HCEC 1CT (cell line): ENCODE results near the gene SERF2.
A peak's percentile ranks its signal among the peaks of the same experiment; 100 is the strongest.

ENCODE experiments used
- DNase-seq: peaks from one replicate; pipeline ENCODE4 v3.0.0-alpha.2; 2017

Gene SERF2

DNA sequence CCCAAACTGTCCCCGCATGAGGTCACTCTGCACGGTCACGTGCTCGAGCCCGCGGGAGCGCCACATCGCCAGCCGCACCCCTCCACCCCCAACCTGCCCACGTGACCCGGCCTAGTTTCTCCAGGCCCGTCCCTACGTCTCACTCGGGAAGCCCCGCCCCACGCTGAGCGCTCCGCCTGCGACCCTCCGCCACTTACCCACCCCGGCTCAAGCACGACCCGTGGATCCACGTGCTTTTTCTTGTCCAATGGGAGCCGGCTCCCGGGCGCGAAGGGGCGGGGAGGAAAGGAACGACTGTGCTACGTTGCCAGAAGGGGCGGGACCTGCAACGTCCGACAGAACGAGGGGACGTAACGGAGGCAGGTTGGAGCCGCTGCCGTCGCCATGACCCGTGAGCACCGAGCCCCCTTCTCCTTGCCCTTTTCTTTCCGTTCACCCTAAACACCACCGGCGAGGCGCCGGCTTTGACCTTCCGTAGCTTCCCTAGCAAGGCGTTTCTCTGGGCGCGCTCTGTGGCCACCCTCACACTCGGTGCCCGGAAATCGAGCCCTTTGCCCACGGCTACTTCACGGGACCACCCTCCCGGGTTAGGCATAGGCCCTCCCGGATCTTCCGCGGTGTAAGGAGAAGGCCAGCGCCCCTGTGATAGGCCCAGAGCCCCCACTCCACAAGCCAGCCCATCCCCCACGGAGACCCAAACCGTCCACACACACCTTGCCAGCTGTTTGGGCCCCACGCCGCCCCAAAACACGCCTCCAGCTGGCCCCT lies at the start of gene SERF2:
Gene SERF2, plus strand, starts transcription at position 328 of the 768 bp plus-strand sequence. Its CDS starts 57 bp downstream, at position 385.
- DNase-seq: peak; percentile 99

DNA sequence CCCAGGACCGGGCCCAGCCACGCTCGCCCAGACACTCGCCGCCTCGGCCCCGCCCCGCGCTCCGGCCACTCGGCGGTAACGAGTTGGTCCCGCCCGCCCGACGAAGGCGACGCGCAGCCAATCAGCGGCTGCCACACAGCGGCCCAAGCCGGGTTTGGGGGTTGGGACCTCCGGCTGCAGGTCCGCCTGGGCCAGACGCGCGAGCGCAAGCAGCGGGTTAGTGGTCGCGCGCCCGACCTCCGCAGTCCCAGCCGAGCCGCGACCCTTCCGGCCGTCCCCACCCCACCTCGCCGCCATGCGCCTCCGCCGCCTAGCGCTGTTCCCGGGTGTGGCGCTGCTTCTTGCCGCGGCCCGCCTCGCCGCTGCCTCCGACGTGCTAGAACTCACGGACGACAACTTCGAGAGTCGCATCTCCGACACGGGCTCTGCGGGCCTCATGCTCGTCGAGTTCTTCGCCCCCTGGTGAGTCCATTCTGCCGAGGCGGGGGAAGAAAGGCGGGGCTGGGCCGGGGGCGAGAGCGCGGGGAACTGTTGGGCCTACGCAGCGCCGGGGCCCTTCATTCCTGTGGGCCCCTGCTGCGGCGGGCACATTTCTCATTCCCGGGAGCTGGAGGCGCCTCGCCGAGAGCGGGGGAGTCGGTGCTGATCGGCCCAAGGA lies 45.7 kb upstream of the SERF2 start, which contains the start of gene PDIA3:
Gene PDIA3, plus strand, starts transcription at position 194 of the 658 bp plus-strand sequence. Its CDS starts 102 bp downstream, at position 296.
- peak; percentile 84 for DNase-seq

DNA sequence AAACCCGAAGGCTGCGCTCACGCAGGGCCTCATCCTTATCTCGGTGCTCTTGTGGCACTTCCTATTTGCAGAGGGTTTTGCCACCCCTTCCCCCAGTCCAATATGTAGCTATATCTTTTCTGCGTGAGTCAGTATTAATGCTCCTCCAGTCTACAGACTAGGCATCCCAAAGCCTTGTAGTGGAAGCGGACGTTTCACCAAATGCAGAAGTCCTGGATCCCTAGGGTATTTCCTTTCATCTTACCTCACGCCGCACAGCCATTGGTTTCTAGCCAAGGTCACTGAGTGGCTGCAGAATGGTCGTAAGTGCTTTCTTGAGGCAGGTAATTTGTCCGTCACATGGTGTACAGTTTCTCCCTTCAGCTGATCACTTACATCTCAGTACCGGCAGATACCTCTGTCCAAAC lies 45.2 kb upstream of the SERF2 start:
- DNase-seq: peak; percentile 27

DNA sequence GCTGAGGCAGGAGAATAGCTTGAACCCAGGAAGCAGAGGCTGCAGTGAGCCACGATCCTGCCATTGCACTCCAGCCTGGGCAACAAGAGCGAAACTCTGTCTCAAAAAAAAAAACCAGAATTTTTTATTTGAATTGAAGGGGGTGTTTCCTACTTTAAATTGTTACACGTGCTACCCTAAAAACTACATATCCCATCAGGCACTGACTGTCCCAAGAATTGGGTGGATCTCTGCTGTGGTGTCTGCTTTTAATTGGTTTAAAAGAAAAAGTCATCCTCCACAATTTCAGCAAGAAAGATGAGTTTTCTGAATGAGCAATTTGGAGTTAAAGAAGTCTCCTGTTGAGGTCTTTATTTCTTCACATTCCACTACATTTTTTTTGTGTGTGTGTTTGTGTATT lies 43.7 kb upstream of the SERF2 start:
- peak; percentile 26 for DNase-seq

DNA sequence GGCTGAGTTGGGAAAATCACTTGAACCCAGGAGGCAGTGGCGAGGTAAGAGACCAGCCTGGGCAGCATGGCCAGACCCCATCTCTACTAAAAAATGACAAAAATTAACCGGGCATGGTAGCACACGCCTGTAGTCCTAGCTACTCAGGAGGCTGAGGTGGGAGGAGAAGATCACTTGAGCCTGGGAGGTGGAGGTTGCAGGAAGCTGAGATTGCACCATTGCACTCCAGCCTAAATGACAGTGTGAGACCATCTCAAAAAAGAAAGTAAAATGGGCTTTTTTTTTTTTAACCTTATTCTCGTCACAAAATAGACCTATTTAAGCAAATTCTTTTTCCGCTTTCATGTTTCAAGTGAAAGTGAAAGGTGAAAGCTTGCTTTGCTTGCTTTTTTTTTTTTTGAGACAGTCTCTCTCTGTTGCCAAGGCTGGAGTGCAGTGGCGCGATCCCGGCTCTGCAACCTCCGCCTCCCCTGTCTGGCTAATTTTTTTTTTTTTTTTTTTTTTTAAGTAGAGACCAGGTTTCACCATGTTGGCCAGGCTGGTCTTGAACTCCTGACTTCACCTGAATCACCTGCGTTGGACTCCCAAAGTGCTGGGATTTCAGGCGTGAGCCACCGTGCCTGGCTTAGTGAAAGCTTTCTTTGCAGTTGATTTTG lies 42.3 kb upstream of the SERF2 start:
- DNase-seq: no peak

DNA sequence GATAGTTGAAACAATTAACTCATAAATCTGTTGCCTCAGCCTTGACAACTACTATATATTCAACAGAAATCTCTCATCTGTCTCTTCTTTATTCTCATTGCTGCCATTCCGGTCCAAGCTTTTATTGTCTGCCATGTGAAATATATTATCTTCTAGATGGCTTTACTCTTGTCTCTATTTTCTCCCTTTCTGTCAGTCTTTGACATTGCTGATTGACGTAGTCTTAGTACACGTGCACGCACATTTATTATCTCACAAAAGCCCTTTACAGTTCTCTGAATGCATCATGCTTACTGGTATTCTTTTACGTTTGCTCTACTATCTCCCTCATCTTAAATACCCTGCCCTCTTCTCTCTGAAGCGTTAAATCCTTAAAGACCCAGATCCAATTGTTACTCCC lies 40.2 kb upstream of the SERF2 start:
- DNase-seq: no peak

DNA sequence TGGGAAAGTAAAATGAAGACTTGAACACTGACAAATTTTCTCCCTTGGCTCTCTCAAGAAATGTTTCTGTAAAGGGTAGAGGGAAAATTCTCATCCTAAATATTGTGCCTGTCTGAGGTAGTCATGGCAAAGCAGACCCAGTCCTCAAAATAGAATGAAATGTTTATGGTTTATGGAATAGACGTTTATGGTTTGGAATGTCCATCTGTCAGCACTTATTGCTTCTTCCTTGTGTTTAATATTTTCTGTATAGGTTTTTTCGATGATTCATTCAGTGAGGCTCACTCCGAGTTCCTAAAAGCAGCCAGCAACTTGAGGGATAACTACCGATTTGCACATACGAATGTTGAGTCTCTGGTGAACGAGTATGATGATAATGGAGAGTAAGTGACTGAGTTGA lies 29.3 kb upstream of the SERF2 start:
- peak; percentile 65 for DNase-seq

DNA sequence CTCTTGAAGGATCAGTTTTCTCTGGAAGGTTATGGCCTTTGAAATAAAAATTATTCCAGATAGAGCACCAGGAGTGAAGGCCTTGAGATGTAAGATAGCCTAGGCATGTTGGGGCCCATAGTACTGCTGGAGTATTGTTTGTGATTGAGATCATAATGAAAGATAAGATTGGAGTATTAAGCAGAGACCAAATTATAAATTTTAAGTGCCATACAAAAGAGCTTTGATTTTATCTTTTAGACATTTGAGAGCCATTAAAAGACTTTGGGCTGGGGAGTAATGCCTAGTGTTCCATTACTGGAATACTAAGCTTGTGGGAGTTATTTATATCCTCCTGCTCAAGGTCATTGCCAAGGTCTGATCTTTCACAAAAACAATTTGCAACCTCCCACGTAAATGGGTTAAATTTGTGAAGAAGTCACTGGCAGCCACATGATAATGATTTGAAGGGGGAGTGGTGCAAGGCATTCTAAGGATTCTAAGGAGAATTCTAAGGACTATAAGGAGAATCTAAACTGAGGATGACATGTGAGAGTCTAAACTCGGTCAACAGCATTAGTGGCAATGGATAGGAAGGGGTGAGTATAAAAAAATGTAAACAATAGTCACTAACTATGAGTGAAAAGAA lies 28.2 kb upstream of the SERF2 start:
- no peak for DNase-seq

DNA sequence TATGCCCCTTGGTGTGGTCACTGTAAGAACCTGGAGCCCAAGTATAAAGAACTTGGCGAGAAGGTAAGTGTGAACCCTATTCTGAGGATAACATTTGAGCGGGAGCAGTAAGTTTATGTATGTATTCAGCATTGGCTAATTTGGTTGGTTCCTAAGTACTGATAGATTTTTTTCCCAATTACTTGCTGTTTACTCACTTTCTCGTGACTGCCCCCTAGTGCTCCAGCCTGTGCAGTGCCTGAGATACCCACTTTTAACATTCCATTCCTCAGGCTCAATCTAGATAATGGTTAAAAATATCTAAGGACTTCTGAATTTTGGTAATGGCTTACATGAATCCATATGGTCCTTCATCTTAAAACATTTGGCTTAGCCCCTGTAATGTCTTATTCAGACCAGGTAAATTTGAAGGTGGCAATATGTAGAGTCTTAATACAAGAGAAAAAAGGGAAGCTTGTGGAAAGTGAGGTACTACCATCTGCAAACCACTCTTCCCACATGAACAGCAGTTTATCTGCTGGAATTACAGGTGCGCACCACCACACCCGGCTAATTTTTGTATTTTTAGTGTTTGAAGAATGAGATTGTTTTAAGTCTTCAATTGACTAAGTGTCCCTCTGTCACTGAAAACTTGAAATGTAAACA lies 22.4 kb upstream of the SERF2 start:
- peak; percentile 65 for DNase-seq

DNA sequence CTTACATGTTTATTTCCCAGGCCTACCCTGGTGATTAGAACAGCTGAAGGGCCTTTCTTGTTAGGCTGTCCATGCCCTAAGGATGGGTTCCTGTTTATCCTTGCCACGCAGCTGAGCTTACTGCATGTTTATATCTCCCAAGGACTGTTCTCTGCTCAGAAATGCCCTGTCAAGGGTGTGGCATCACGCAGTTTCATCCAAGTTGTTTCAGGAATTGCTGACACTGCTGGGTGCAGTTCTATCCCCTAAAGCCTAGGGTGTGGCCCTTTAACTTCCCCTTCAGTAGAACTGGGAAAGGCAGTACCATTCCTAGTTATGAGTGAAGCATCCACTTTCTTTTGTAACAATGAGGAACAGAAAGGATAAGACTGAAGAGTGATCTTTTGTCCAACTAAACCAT lies 20.3 kb upstream of the SERF2 start:
- DNase-seq: no peak

DNA sequence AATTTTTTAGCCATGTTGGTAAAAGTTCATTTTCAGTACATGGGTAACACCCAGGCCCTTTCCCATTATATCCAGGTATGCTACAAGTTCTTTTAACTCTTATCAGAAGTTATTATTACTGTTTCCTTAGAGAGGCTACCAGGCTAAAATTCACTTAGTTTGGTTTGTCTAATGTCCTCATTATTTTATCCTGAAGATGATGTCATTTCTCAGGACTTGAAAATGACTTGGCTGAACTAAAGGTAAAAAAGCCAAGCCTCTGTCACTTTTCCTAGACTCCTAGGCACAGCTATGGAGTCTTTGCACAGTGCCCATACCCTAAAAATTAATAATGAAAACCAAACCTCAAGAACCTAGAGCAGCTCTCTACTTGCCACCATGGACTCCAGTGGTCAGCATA lies 19.5 kb upstream of the SERF2 start:
- no peak for DNase-seq

DNA sequence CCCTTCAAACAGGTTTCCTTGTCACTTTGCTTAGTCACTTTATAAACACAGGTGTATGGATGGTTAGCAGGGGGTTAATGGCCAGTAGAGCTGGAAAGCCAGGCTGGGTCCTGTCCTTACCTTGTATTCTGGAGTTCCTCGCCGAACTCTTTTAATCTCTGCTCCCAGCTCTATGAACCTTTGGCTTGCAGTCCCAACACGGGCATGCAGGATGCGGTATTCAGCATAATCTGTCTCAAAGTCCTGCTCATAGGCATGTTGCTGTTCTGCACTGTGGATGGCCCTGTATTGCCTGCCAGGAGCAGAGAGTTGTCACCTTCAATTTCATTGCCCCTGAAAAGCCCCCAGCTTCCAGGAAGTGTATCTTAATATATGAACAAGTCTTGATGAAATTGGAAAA lies 18.1 kb upstream of the SERF2 start:
- no peak for DNase-seq

DNA sequence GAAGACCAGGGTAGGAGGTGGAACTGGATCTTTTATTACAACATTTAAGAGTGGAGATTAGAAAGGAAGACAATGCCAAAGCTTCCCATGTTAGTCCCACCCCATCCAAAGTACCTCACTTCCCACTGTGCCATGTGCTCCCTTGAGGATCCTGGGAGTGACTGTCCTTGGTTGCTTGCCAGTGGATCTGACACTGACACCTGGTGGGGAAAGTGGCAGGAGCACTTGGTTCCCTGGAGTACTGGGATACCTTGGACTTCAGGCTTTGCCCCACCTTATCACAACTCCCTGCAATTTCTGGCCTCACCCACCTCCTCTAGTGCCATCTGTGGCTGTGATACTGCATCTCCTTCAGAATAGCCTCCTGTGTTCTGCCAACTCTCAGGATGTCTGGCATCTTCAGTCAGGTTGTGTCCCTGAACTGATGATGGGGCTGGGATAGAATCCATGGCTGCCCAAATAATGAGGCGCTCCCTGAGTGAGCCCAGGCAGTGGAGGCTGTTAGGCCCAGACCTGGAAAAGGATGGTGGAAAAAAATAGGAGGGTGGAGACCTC lies 16.6 kb upstream of the SERF2 start:
- DNase-seq: peak; percentile 48

DNA sequence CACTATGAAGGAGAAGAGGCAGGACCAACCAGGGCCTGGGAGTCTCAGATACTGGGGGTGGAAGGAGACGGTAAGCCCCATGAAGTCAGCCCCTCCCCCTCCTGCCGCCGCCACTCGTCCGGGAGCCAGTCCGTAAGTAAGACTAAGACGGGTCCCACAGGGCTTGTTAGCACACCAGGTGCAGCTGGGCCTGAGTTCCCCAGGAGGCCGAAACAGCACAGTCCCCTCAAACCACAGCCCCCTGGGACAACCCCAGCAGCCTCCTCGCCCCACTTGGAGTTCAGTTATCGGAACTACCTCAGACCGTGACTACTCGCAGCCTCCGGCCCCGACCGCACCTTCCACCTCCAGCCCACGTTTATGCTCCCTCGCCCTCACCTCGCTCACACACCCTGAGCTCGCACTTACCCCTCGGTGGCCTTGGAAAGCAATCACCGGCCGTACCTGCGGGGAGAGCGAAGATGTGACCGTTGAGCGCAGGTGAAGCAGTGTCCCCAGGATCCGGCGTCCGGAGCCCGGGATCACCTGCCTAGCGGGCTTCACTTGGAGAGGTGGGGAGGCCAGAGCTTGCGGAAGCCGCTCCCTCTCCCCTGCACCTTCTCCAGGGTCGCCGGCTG lies 15.9 kb upstream of the SERF2 start:
- DNase-seq: no peak

DNA sequence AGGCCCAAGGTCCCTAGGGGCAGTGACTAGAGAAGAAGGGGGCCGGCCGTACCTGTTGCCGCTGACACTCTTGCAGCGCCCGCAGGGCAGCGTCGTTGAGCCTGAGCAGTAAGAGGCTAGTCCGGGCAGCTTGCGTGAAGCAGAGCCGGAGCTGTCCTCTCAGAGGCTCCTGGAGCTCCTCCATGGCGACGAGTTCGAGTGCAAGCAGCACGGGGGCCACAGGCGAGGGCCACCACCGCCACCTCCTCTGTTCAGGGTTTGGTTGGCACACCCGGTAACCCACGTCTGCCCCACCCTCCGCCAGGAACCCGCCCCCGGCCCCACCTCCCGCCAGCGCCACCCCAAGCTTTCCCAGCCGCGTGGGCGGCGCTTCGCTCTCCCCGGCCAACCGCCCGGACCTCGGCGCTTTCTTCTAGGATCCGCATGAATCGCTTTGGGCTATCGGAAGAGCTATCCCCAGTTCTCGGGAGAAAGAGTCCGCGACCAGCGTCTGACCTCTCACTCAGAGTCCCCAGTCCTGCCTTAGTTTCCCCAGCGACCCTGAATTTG lies 15.3 kb upstream of the SERF2 start, which contains the start of gene ELL3:
Gene ELL3, minus strand, starts transcription at position 249 of the 549 bp plus-strand sequence. Its CDS starts 65 bp downstream, at position 184.
- peak; percentile 69 for DNase-seq

DNA sequence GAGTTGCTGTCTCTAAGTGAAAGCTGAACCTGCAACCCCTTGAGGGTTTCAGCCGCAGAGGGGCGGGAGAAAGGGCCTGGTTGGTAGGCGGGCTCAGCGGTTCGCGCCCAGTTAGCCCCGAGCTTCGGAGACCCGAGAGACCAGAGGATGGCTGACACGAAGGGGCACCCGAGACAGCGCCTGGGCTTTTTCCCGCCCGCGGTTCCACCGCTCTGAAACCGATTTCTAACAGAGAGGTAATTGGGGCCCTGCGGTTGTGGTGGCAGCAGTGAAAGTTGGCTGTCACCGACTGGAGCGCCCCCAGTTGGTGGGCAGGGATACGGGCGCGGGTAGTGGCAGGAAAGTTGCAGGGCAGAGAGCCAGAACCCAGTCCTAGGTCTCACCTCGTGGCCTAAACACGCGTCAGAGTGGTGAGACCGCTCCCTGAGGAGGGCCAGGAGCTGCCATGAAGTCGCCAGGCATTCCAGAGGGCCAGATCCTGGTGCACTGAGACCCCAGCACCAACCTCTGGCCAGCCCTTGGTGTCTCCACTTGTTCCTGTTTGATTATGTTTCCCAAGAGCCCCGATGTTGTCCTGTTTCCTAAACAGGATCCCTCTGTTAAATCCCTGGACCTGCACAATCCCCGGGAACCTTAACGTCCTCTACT lies 14.7 kb upstream of the SERF2 start:
- peak; percentile 74 for DNase-seq

DNA sequence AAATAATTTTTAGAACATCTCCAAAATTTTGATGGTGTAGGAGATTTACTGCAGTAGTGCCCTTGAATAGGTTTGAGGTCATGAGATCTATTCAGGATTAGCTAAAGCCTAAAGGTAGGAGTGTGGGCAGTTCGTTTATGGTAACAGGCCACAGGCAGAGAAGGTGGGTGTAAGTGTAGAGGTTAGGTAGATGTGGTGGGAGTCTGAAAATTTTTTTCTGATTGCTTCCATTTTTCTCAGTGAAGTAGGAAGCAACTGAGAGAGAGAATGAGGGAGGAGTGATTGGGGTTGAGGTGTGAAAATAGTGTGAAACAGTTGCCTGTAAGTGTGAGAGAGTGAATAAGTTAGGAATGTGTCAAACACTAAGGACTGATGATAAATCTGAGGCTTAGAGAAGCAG lies 13.1 kb upstream of the SERF2 start:
- DNase-seq: no peak

DNA sequence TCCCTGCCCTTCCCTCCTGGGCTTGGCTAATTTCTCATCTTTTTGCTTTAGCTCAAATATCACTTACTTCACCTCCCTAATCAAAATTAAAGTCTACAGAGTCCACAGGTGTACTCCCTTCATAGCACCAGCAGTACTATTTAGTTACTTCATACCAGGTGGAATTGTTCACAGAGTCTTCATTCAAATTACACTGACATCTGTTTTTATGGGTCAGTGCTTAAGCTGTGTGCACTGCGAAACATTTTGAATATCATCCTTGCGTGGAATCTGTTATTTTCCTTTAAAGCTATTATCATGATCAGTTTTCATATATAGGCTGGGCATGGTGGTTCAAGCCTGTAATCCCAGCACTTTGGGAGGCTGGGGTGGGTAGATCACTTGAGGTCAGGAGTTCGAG lies 2.7 kb upstream of the SERF2 start:
- no peak for DNase-seq

DNA sequence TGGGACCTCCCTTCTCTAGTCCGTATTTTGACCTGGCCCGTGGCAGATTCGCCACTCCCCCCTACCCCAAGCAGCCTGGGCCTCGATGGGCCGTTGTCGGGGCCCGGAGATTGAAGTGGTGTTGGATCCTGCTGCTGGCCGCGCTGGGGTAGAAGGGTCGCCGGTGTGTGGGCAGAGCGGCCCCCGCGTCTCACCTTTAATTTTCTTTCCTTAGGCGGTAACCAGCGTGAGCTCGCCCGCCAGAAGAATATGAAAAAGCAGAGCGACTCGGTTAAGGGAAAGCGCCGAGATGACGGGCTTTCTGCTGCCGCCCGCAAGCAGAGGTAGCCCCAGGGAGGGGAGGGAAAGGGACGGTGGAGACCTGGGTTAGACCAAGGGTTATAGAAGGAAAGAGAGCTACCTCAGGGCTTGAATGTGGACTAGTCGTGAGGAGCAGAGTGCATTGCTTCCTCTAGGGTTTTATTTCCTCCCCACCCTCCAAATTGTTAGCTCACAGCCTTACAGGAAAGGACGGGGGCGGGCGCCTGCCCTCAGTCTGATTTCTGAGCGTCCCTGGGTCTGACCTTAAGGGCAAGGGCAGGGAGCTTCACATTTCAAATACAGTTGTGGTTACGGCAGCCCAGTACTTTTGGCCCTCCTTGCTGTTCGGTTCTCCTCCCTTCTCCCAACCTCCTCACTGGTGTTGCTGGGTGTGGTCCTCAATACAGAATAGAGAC lies 799 bp downstream of the SERF2 start:
- peak; percentile 26 for DNase-seq

DNA sequence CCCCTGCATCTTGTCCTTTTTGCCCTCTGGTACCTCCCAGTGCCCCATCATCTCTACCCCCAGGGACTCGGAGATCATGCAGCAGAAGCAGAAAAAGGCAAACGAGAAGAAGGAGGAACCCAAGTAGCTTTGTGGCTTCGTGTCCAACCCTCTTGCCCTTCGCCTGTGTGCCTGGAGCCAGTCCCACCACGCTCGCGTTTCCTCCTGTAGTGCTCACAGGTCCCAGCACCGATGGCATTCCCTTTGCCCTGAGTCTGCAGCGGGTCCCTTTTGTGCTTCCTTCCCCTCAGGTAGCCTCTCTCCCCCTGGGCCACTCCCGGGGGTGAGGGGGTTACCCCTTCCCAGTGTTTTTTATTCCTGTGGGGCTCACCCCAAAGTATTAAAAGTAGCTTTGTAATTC lies 1.5 kb downstream of the SERF2 start:
- DNase-seq: no peak
